SU-DHL-6 (cell line): ENCODE data around the gene ARF3.

Source experiments
- CTCF ChIP-seq: fragments of 200-600 bp; sonication (generic); IDR thresholded peaks from one replicate; pipeline ENCODE4 v1.5.1; 2017; ENCODE audit warnings: antibody characterized with exemption, mild to moderate bottlenecking, low read length, moderate library complexity; ENCODE audit not compliant: insufficient read depth, poor library complexity, severe bottlenecking
- EZH2phosphoT487 ChIP-seq: fragments of 200-600 bp; sonication (generic), shearing (Covaris generic); conservative IDR thresholded peaks from 2 replicates; pipeline ENCODE4 v1.6.1; 2018; ENCODE audit warnings: mild to moderate bottlenecking, antibody characterized with exemption, low read length, moderate library complexity, mixed read lengths

DNA sequence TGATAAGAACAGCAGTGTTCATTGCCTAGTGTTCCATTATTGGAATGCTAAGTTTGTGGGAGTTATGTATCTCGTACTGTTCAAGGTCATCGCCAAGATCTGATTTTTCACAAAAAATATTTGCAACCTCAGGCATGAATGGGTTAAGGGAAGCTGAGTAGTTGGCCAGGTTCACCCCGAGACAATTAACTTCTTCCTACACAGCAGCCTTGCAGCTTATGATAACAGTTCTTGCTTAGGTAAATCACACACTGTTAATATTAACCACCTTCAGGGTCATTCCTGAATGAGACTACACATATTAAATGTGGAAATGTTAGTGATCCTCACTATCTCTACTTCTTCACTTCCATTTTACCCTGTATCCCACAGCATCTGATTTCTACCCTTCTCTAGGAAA, 50.0 kb downstream of the ARF3 start:
- TF ChIP-seq CTCF = no peak
- TF ChIP-seq EZH2phosphoT487 = no peak
